Stomach smooth muscle (tissue), 2 donors: ENCODE measurements around the gene RBM23.
A peak's percentile ranks its signal among the peaks of the same experiment; 100 is the strongest.

Experiments used
- H3K27ac ChIP-seq: one replicate; pipeline ENCODE4 v1.7.0; 2013; ENCODE audit warnings: mild to moderate bottlenecking, low read length, inconsistent platforms
- H3K27me3 ChIP-seq, 2 donors: one replicate each; pipeline ENCODE4 v1.7.0; 2013; ENCODE audit warnings: low read length in 2 of 2; ENCODE audit not compliant: insufficient read depth in 2 of 2, control insufficient read depth in 1 of 2
- H3K36me3 ChIP-seq, 2 donors: one replicate each; pipeline ENCODE4 v1.7.0; 2013; ENCODE audit warnings: low read length in 2 of 2; ENCODE audit not compliant: control insufficient read depth in 2 of 2, insufficient read depth in 2 of 2
- H3K4me1 ChIP-seq: one replicate; pipeline ENCODE4 v1.7.0; 2013; ENCODE audit warnings: low read length; ENCODE audit not compliant: control insufficient read depth, insufficient read depth
- H3K4me3 ChIP-seq, 2 donors: one replicate each; pipeline ENCODE4 v1.7.0; 2013; ENCODE audit warnings: low read length in 2 of 2
- H3K9ac ChIP-seq, 2 donors: one replicate each; pipeline ENCODE4 v1.7.0; 2013; ENCODE audit warnings: low read length in 2 of 2, mild to moderate bottlenecking in 1 of 2
- H3K9me3 ChIP-seq, 2 donors: one replicate each; pipeline ENCODE4 v1.7.0; 2013; ENCODE audit warnings: low read length in 2 of 2; ENCODE audit not compliant: control insufficient read depth in 2 of 2
- donor health status: healthy.
- donor health status: Pancreatic carcinoma.

RBM23 gene

DNA sequence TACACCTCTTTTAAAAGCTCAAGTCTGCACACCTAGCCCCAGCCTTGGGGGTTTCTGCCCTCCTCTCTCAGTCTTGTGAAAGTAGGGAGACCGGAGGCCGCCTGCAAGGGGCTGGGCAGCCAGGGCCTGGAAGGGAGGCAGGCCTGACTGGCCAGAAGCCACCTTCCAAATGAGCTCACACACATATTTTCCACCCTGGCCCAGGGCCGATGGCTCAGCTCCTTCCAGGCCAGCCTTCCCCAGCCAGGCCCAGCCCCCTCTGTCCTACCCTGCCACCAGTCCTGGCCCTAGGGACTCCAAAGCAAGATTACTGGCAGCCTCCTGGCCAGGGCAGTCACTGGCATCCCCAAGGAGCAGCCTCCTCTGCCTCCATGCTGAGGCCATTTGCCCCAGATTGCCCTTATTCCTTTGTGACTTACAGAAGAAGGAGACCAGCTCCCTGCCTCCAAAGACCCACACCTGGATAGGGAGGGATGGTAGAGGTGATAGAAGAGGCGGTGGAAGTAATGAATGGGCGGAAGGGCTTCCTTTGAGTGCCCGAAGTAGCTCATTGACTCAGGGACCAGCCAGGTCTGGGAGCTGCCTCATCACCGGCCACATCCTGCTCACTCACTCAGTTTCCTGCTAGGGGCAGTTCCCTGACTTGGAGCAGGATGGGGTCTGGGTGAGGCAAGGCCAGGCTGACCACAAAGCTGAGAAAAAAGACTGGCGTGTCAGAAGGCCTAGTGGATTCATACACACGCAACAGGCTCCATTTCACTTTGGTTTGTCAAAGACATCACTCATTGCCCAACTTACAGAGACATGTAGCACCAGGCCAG lies 67.8 kb downstream of the RBM23 start:
- peak overlapping the region; percentile 40 to 41 for H3K4me3 ChIP-seq
- H3K4me1 ChIP-seq, result peaks cover 61% of the 10 kb centered on the region
- no peaks in the 10 kb centered on the region for H3K27me3 ChIP-seq
- peak overlapping the region; percentile 82 for H3K27ac ChIP-seq
- H3K36me3 ChIP-seq, result peaks cover 3 to 4% of the 10 kb centered on the region in 2 donors
- no peaks in the 10 kb centered on the region for H3K9me3 ChIP-seq
- H3K9ac ChIP-seq, result peak overlapping the region; percentile 31 to 66

DNA sequence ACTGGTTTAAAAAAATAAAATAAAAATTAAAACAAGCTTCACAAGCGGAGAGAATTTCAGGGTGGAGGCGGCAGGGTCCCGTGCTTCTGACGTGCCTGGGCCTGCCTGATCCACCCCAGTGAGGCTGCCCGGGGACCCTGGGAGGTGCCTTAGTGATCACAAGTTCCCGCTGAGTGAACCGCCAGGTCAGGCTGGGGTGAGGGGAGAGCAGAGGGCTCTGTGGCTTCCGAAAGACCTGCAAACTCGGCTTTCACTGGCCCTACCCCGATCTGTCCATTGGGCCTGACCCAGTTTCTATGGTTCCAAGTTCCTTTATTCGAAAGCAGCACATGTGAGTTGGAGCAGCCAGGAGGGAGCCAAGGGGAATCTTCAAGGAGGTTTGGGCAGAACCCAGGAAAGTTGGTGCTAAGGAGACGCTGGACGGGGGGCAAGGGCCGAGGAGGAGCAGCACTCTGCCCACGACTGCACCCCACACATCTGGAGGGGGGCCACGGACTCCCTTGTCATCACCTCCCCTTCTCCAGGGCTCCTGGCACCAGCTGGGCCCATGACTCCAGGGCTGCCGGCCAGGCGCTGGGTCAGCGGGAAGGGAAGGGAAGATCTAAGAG lies 69.6 kb downstream of the RBM23 start:
- H3K9me3 ChIP-seq, result no peaks in the 10 kb centered on the region
- peaks cover 71% of the 10 kb centered on the region for H3K4me1 ChIP-seq
- no peaks in the 10 kb centered on the region for H3K27me3 ChIP-seq
- H3K9ac ChIP-seq, result peak overlapping the region; percentile 39 to 51
- peak overlapping the region; percentile 88 for H3K27ac ChIP-seq
- H3K36me3 ChIP-seq, result peaks cover 19% of the 10 kb centered on the region in 2 donors
- H3K4me3 ChIP-seq, result peak overlapping the region; percentile 12 to 52

- Histone ChIP-seq H3K4me1 (peaks cover 71% of the 10 kb centered on the region), H3K27ac (peak overlapping the region; percentile 88), H3K36me3 (peaks cover 24 to 25% of the 10 kb centered on the region in 2 donors), H3K9me3 (no peaks in the 10 kb centered on the region), H3K4me3 (peak overlapping the region; percentile 31 to 58), H3K27me3 (no peaks in the 10 kb centered on the region), H3K9ac (peak overlapping the region; percentile 39 to 69)
Measured at GRCh38 chr14:22848351-22849164, 70.4 kb downstream of the RBM23 start.

DNA sequence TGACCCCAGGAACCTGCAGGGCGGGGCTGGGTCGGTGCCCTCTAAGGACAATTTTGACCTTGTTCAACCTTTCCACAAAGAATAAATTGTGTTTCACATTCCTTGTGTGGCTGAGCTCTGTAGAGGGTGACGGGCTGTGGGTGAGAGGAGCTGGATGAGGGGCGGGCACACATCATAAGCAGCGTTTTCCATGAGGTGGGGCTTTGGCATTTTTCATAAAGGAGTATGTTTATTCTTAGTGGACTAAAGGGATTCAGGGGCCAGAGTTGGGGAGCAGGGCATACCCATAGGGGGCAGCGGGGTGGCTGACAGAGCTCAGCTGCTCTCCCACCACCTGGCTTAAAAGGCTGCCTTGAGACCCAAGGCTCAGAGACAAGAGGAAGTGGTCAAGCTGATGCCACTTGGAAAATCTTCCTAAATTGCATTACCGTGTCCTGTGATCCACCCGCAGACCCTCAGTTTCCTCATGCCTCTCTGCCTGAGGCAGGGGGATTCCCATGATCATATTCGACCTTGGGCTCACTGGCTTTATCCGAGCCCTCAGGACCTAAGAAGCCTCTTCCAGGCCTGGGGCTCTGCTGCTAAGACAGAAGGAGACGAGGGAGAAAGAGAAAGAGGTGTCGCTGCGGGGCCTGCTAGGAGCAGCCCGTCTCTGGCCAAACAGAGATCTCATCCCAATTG lies 71.1 kb downstream of the RBM23 start:
- Histone ChIP-seq H3K4me3 (peak overlapping the region in 1 of 2 donors; percentile 58), H3K36me3 (peaks cover 32% of the 10 kb centered on the region in 2 donors), H3K27ac (peak overlapping the region; percentile 88), H3K9me3 (no peaks in the 10 kb centered on the region), H3K9ac (peak overlapping the region; percentile 39 to 69), H3K4me1 (peaks cover 68% of the 10 kb centered on the region), H3K27me3 (no peaks in the 10 kb centered on the region)

DNA sequence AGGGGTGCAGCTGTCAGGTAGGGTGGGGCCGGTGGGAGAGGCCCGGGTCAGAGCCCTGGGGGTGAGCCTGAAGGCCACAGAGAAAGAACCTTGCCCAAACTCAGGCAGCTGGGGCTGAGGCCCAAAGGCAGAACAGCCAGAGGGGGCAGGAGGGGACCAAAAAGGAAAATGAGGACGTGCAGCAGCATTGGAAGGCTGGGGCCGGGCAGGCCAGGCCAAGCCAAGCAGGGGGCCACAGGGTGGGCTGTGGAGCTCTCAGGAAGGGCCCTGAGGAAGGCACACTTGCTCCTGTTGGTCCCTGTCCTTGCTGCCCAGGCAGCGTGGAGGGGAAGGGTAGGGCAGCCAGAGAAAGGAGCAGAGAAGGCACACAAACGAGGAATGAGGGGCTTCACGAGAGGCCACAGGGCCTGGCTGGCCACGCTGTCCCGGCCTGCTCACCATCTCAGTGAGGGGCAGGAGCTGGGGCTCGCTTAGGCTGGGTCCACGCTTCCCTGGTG lies 72.1 kb downstream of the RBM23 start:
- H3K4me3 ChIP-seq, result no peak overlapping the region
- H3K4me1 ChIP-seq, result peaks cover 74% of the 10 kb centered on the region
- H3K36me3 ChIP-seq, result peaks cover 41 to 42% of the 10 kb centered on the region in 2 donors
- H3K27ac ChIP-seq, result peak overlapping the region; percentile 78
- H3K9ac ChIP-seq, result peak overlapping the region in 1 of 2 donors; percentile 49
- H3K27me3 ChIP-seq, result no peaks in the 10 kb centered on the region
- H3K9me3 ChIP-seq, result no peaks in the 10 kb centered on the region

DNA sequence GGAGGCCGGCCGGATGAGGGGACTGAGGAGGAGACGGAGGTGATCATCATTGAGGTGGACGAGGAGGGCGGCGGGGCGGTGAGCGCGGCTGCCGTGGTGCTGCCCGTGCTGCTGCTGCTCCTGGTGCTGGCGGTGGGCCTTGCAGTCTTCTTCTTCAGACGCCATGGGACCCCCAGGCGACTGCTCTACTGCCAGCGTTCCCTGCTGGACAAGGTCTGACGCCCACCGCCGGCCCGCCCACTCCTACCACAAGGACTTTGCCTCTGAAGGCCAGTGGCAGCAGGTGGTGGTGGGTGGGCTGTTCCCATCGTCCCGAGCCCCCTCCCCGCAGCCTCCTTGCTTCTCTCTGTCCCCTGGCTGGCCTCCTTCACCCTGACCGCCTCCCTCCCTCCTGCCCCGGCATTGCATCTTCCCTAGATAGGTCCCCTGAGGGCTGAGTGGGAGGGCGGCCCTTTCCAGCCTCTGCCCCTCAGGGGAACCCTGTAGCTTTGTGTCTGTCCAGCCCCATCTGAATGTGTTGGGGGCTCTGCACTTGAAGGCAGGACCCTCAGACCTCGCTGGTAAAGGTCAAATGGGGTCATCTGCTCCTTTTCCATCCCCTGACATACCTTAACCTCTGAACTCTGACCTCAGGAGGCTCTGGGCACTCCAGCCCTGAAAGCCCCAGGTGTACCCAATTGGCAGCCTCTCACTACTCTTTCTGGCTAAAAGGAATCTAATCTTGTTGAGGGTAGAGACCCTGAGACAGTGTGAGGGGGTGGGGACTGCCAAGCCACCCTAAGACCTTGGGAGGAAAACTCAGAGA lies 72.9 kb downstream of the RBM23 start:
- H3K9me3 ChIP-seq, result no peaks in the 10 kb centered on the region
- peaks cover 72% of the 10 kb centered on the region for H3K4me1 ChIP-seq
- peaks cover 45 to 48% of the 10 kb centered on the region in 2 donors for H3K36me3 ChIP-seq
- no peak overlapping the region for H3K4me3 ChIP-seq
- H3K27me3 ChIP-seq, result no peaks in the 10 kb centered on the region
- peak overlapping the region; percentile 78 for H3K27ac ChIP-seq
- H3K9ac ChIP-seq, result peak overlapping the region; percentile 5 to 49

GRCh38 chr14:22845103-22845394 lies 73.9 kb downstream of the RBM23 start:
- Histone ChIP-seq H3K9ac (no peak overlapping the region), H3K4me3 (no peak overlapping the region), H3K27me3 (no peaks in the 10 kb centered on the region), H3K27ac (no peak overlapping the region), H3K4me1 (peaks cover 69% of the 10 kb centered on the region), H3K36me3 (peaks cover 45 to 48% of the 10 kb centered on the region in 2 donors), H3K9me3 (no peaks in the 10 kb centered on the region)

DNA sequence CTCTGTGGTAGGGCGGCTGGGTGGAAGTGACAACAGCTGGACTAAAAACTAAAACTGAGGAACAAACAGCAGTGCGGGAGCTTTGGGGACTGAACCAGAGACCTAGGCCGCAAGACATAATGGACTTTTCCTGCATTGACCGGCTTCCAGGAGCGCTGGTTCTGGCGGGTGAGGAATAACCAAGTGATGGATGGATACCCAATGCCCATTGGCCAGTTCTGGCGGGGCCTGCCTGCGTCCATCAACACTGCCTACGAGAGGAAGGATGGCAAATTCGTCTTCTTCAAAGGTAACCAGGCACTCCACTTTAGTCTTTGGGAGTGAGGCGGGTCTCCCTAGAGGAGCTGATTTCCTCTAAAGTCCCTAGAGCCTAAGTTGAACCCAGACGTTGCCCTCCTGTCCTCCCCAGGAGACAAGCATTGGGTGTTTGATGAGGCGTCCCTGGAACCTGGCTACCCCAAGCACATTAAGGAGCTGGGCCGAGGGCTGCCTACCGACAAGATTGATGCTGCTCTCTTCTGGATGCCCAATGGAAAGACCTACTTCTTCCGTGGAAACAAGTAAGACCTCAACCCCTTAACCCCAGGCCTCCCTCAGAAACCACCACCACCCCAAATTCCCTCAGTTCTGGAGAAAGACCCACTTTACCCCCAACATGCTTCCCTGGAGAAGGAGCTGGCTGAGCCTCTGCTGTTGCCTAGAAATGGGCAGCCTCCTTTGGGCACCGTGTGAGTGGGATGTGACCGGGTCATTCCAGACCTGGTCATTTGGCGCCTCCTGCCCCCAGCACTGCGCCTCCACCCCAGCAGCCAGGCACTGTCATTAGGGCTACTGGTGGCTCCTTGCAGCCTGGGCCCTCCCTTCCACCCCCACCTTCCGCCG lies 74.5 kb downstream of the RBM23 start:
- Histone ChIP-seq H3K9ac (no peak overlapping the region), H3K36me3 (peaks cover 47 to 48% of the 10 kb centered on the region in 2 donors), H3K9me3 (no peaks in the 10 kb centered on the region), H3K4me3 (no peak overlapping the region), H3K27me3 (no peaks in the 10 kb centered on the region), H3K4me1 (peaks cover 68% of the 10 kb centered on the region), H3K27ac (peak overlapping the region; percentile 6)
